KOPT-K1 (cell line): ENCODE data around the gene KHDC4.

Experiments
- H3K27ac ChIP-seq: fragments of 200-600 bp; sonication (generic); 2 replicates; pipeline ENCODE4 v1.5.1; 2016; ENCODE audit warnings: antibody characterized with exemption, mild to moderate bottlenecking, low read depth, low read length; ENCODE audit not compliant: poor library complexity, severe bottlenecking
- H3K36me3 ChIP-seq: fragments of 200-600 bp; sonication (generic); 2 replicates; pipeline ENCODE4 v1.5.1; 2017; ENCODE audit warnings: antibody characterized with exemption, mild to moderate bottlenecking, low read length, moderate library complexity; ENCODE audit not compliant: insufficient read depth
- H3K9me3 ChIP-seq: fragments of 200-600 bp; sonication (generic); 2 replicates; pipeline ENCODE4 v1.5.1; 2017; ENCODE audit warnings: antibody characterized with exemption, low read length, mild to moderate bottlenecking; ENCODE audit not compliant: insufficient read depth, poor library complexity, severe bottlenecking

The KHDC4 gene

GRCh38 chr1:155934097-155934935 lies at the start of gene KHDC4:
Gene KHDC4 (minus strand): TSS chr1:155934413. CDS start chr1:155934373, 40 bp downstream.
- peak within 1 kb of the TSS; percentile 92 for H3K27ac ChIP-seq
- H3K36me3 ChIP-seq: peaks cover 42% of the 10 kb centered on the region
- no peaks in the 10 kb centered on the region for H3K9me3 ChIP-seq

GRCh38 chr1:155983191-155984024 lies 49.2 kb upstream of the KHDC4 start:
- H3K27ac ChIP-seq: peak overlapping the region; percentile 20
- no peaks in the 10 kb centered on the region for H3K36me3 ChIP-seq

DNA sequence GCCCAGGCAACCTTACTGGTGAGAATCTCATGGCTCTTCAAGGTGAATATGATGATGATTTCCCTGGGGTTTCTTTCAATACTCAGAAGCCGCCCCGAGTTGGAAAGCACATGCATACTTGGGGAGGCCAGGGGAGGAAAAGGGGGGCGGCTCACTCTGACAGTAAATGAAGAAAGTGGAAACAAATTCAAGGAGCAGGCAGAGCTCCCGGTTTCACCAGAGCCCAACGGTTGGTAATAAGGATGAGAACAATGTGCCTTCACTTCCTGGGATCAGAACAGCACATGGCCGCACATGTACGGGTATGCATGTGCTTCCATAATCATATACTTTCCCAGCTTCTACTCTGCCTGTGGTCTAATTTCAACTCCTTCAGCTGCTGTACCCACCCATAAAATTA lies 47.9 kb upstream of the KHDC4 start:
- peak overlapping the region; percentile 34 for H3K27ac ChIP-seq
- no peaks in the 10 kb centered on the region for H3K36me3 ChIP-seq
- no peaks in the 10 kb centered on the region for H3K9me3 ChIP-seq

More at GRCh38 chr1:155983191-155984024, 49.2 kb upstream of the KHDC4 start:
- no peaks in the 10 kb centered on the region for H3K9me3 ChIP-seq

DNA sequence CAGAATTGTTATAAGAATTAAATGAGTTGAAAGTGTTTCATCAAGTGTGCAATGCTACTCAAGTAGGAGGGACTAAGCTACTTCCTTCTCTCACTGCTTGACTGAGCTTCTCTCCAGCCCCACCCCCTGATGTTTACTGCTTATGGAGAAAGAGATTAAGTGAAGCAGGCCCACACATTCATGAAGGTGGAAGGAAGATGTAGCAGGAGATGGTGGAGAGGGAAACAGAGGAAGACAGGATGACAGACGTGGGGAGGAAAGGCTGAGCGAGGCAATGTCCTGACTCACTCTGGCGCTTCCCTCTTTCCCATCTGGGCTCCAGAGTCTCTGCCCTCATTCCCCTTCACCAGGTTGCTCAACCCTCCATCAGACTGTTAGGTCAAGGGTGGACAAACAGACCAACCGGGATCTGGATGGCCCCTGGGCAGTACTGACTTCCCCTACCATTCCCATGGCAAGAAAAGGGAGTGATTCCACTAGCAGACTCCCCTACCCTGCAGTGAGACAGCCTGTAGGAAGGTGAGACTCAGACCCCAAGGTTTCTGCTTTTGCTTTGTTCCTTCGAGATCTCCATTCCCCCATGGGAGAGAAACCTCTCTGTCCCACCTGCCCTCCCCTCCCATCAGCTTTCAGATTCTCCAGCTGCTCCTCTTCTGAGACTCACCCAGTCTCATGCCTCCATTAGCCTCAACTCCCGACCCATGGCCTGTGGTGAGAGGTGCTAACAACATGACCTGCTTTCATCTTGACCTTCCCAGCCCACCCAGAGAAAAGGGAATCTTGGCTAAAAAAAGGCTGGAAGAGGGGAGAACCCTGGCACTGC lies 47.3 kb upstream of the KHDC4 start:
- Histone ChIP-seq H3K9me3 (no peaks in the 10 kb centered on the region), H3K27ac (peak overlapping the region; percentile 34), H3K36me3 (no peaks in the 10 kb centered on the region)

DNA sequence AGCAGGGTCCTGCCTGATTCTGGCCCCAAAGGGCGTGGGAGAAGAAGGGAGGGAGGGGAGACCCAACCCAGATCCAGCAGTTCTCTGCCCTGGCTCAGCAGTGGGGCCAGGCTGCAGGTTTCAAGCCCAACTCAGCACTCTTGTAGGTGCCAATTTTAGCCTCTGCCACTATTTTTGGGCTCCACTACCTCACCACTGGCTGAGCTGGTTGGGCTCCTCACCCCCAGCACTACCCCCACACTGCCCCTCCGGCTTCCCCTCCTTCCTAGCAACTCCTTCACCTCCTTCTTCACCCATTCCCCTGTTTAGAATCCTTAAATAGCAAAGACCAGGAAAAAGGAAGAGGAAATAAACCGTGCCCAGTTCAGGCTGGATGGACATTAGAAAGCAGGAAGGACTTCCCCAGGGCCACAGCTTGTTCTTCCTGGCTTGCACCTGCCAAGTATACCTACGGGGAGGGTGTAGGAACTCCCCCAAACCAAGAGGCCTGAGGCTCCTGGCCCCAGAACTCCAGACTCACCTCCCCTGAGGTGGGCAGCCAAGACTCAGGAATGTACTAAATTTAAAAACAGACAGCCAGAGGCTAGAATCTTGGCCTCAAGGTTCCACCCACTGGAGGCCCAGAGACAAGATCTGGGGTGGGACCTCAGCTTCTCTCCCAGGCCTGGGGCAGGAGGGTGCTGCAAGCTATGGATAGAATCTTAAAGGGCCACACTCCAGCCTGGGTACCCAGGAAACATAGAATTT lies 45.6 kb upstream of the KHDC4 start:
- peak overlapping the region; percentile 98 for H3K27ac ChIP-seq

DNA sequence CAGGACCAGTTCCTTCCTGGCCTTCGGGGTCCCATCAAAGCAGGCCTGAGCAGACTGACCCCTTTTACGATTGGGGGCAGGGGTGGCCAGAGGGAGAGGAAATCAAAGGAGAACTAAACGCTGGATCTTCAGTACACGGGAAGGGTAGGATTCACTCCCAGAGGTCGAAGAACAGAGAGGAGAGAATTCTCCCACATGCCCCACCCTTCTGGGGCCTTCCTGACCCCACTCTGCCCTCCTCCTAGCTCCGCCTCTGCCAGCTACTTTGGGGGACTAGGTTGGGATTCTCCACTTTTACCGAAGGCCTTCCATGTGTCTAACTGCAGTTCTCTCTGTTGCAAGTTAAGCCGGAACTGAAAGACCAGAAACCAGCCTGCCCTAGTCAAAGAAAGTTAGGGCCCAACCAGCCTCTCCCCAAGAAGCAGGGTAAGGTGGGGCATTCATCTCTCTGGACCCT lies 44.8 kb upstream of the KHDC4 start:
- Histone ChIP-seq H3K36me3 (peaks cover 12% of the 10 kb centered on the region; the same call in 1 of the 2 replicates), H3K9me3 (no peaks in the 10 kb centered on the region), H3K27ac (peak overlapping the region; percentile 98)

More for the DNA sequence above, 45.6 kb upstream of the KHDC4 start:
- H3K36me3 ChIP-seq: peaks cover 4% of the 10 kb centered on the region; the same call in 1 of the 2 replicates
- H3K9me3 ChIP-seq: no peaks in the 10 kb centered on the region

GRCh38 chr1:155978325-155978972 lies 44.2 kb upstream of the KHDC4 start, which contains the start of gene ARHGEF2:
Gene ARHGEF2 (minus strand): TSS chr1:155978547. CDS start chr1:155978427, 120 bp downstream.
- Histone ChIP-seq H3K27ac (peak within 1 kb of the TSS; percentile 98), H3K9me3 (no peaks in the 10 kb centered on the region), H3K36me3 (peaks cover 14% of the 10 kb centered on the region; the same call in 1 of the 2 replicates)

DNA sequence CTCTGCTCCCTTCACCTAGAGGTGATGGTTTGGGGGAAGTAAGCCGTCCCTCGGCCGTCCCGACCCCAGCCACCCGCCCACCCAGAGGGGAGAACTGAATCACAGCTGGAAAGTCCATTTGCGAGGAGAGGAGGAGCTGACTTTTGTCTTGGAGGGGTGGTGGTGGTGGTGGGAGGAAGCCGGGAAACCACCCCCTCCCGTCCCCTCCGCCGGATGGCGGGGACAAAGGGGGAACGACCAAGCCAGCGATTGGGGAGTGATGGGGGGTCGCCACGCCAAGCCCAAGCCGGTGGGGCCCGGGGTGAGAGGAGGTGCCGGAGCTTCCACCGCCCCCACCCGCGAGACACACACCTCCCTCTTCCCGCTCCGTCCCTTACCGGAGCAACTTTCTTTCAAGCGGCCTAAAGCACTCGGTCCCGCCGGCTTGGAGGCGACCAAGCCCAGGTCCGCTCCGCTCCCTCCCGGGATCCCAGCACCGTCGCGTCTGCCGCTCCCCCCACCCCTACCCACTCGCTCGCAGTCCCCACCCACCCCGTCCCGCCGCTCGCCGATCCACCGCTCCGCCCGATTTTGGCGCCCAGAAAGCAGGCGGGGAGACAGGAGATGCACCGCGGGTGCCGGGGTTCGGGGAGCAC lies 43.6 kb upstream of the KHDC4 start:
- peaks cover 20% of the 10 kb centered on the region; the same call in 1 of the 2 replicates for H3K36me3 ChIP-seq
- H3K9me3 ChIP-seq: no peaks in the 10 kb centered on the region
- peak overlapping the region; percentile 98 for H3K27ac ChIP-seq

GRCh38 chr1:155976913-155977689 lies 42.9 kb upstream of the KHDC4 start:
- Histone ChIP-seq H3K9me3 (no peaks in the 10 kb centered on the region), H3K36me3 (peaks cover 27% of the 10 kb centered on the region; the same call in 1 of the 2 replicates), H3K27ac (peak overlapping the region; percentile 98)

- Histone ChIP-seq H3K36me3 (peaks cover 29% of the 10 kb centered on the region; the same call in 1 of the 2 replicates), H3K27ac (peak overlapping the region; percentile 98), H3K9me3 (no peaks in the 10 kb centered on the region)
Measured at GRCh38 chr1:155976062-155976912, 42.1 kb upstream of the KHDC4 start.

- H3K36me3 ChIP-seq: peaks cover 33% of the 10 kb centered on the region
- H3K27ac ChIP-seq: peak overlapping the region; percentile 98
- H3K9me3 ChIP-seq: no peaks in the 10 kb centered on the region
Measured at GRCh38 chr1:155975375-155976061, 41.3 kb upstream of the KHDC4 start.
